ENCODE measurements around the gene AP1S1.
"Not testable (repeated sequence)": the region's sequence is repeated elsewhere in the genome, so short reads cannot be mapped to it uniquely, and the experiment has no call there.

GRCh38 chr7:101105248-101105647, 49.0 kb upstream of the AP1S1 start:
- not testable (repeated sequence) for TF ChIP-seq EZH2 (IDR thresholded peaks at IDR 0.05; ENCODE audit: borderline replicate concordance, insufficient read depth, low read depth, low read length, poor library complexity, severe bottlenecking); CTCF (IDR thresholded peaks at IDR 0.05)
